ENCODE measurements around the gene G0S2. TPM values are rescaled to one million over a fixed set of nuclear protein-coding genes. Genes with fewer than 3 reads are reported as not detected.

The G0S2 gene
- total and polyA plus RNA-seq, 9 donors = 41.5 to 392 (median 77.6) TPM

GRCh38 chr1:209708297-209708696 lies 33.1 kb downstream of the G0S2 start:
- Histone ChIP-seq H3K27ac (no peak overlapping the region), H3K4me3 (no peak overlapping the region), H3K9me3 (no peaks in the 10 kb centered on the region), H3K27me3 (no peaks in the 10 kb centered on the region), H3K36me3 (no peaks in the 10 kb centered on the region), H3K4me1 (ENCODE audit: insufficient read depth) (peaks cover 12% of the 10 kb centered on the region)
- no peak for TF ChIP-seq EP300 (IDR thresholded peaks at IDR 0.05)
- TF ChIP-seq POLR2A (IDR thresholded peaks at IDR 0.05) = no peak
- TF ChIP-seq, protein P1, sequence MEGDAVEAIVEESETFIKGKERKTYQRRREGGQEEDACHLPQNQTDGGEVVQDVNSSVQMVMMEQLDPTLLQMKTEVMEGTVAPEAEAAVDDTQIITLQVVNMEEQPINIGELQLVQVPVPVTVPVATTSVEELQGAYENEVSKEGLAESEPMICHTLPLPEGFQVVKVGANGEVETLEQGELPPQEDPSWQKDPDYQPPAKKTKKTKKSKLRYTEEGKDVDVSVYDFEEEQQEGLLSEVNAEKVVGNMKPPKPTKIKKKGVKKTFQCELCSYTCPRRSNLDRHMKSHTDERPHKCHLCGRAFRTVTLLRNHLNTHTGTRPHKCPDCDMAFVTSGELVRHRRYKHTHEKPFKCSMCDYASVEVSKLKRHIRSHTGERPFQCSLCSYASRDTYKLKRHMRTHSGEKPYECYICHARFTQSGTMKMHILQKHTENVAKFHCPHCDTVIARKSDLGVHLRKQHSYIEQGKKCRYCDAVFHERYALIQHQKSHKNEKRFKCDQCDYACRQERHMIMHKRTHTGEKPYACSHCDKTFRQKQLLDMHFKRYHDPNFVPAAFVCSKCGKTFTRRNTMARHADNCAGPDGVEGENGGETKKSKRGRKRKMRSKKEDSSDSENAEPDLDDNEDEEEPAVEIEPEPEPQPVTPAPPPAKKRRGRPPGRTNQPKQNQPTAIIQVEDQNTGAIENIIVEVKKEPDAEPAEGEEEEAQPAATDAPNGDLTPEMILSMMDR (IDR thresholded peaks at IDR 0.05) = no peak
- DNase-seq = no peak
- WGBS, 3 donors = 74 to 76% (median 76%) methylated on average over 4 of the region's 4 CpGs
- intact Hi-C loops (cut with DNase I) = no loop called here

DNA sequence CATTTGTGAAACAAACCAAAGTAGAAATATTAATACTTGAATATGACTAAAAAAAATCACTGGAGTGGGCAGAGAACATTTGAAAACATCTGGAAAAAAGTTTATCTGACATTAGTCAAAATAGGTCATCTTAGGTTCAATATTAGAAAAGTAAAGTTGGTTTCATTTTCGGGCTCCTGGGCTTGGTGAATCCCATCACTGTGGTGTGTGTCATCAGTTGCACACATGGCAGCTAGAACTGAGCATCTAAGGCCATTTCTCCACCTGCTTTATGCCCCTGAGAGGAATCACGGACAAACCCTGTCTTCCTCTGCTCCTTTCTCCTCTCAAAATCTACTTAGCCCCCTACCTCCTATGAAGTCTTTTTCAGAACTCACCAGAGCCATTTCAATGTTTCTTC lies 34.9 kb downstream of the G0S2 start:
- WGBS, 3 donors = 87 to 91% (median 88%) methylated on average over 2 of the region's 2 CpGs
- no peaks in the 10 kb centered on the region for H3K9me3 ChIP-seq
- intact Hi-C loops (cut with DNase I) = no loop called here
- H3K27me3 ChIP-seq = no peaks in the 10 kb centered on the region
- no peak overlapping the region for H3K27ac ChIP-seq
- H3K4me3 ChIP-seq = no peak overlapping the region
- peaks cover 2% of the 10 kb centered on the region for H3K4me1 ChIP-seq (ENCODE audit: insufficient read depth)
- TF ChIP-seq, protein P1 (IDR thresholded peaks at IDR 0.05) = no peak
- TF ChIP-seq EP300 (IDR thresholded peaks at IDR 0.05) (no peak), POLR2A (IDR thresholded peaks at IDR 0.05) (no peak)
- no peak for DNase-seq
- H3K36me3 ChIP-seq = no peaks in the 10 kb centered on the region

- WGBS, 3 donors = 92 to 98% (median 93%) methylated on average over 3 of the region's 3 CpGs
- no peak for TF ChIP-seq POLR2A (IDR thresholded peaks at IDR 0.05)
- TF ChIP-seq EP300 (IDR thresholded peaks at IDR 0.05) = no peak
- TF ChIP-seq, protein P1 (IDR thresholded peaks at IDR 0.05) = no peak
- Histone ChIP-seq H3K4me3 (no peak overlapping the region), H3K27ac (no peak overlapping the region), H3K27me3 (no peaks in the 10 kb centered on the region), H3K4me1 (ENCODE audit: insufficient read depth) (no peaks in the 10 kb centered on the region), H3K36me3 (no peaks in the 10 kb centered on the region), H3K9me3 (no peaks in the 10 kb centered on the region)
- intact Hi-C loops (cut with DNase I) = no loop called here
- no peak for DNase-seq
These were observed 35.6 kb downstream of the G0S2 start for GRCh38 chr1:209710847-209711246.

DNA sequence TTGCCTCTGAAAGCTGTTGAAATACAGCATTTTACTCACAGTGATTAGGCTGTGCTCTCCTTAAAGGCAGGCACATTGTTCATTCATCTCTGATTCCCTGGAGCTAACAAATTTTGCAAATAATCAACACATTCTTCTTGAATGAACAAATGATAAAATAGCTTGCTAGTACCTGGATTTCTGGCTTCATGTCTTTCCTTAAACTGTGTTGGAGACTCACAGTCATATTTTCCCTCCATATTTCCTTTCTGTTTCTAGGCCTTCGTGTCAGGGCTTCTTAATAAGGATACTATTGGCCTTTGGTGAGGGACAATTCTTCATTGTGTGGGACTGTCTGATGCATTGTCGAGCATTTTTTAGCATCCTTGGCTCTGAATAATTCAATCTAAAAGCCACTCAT lies 39.1 kb downstream of the G0S2 start:
- intact Hi-C loops (cut with DNase I) = no loop called here
- H3K4me3 ChIP-seq = no peak overlapping the region
- WGBS, 3 donors = 88 to 94% (median 93%) methylated on average over 2 of the region's 2 CpGs
- H3K9me3 ChIP-seq = no peaks in the 10 kb centered on the region
- no peaks in the 10 kb centered on the region for H3K27me3 ChIP-seq
- H3K36me3 ChIP-seq = no peaks in the 10 kb centered on the region
- H3K27ac ChIP-seq = no peak overlapping the region
- no peak for DNase-seq
- no peak for TF ChIP-seq POLR2A (IDR thresholded peaks at IDR 0.05)
- TF ChIP-seq, protein P1 (IDR thresholded peaks at IDR 0.05) = no peak
- no peak for TF ChIP-seq EP300 (IDR thresholded peaks at IDR 0.05)
- H3K4me1 ChIP-seq (ENCODE audit: insufficient read depth) = no peaks in the 10 kb centered on the region

GRCh38 chr1:209715314-209715713 lies 40.1 kb downstream of the G0S2 start:
- Histone ChIP-seq H3K27ac (no peak overlapping the region), H3K4me3 (no peak overlapping the region), H3K4me1 (ENCODE audit: insufficient read depth) (peaks cover 6% of the 10 kb centered on the region), H3K27me3 (no peaks in the 10 kb centered on the region), H3K9me3 (no peaks in the 10 kb centered on the region), H3K36me3 (no peaks in the 10 kb centered on the region)
- no peak for TF ChIP-seq POLR2A (IDR thresholded peaks at IDR 0.05)
- no peak for DNase-seq
- intact Hi-C loops (cut with DNase I) = no loop called here

All from ovary (tissue), 9 donors.